ENCODE results near the gene CBX4. TPM values are rescaled to one million over a fixed set of nuclear protein-coding genes. Genes with fewer than 3 reads are reported as not detected.

CBX4 gene
- total RNA-seq, 4 donors from 2014 or later: 6.7 to 11.5 (median 10.0) TPM

GRCh38 chr17:79804856-79805696 is 34.2 kb downstream of the CBX4 start:
- no peak for TF ChIP-seq POLR2A (IDR thresholded peaks at IDR 0.05)
- no peak for TF ChIP-seq EP300 (IDR thresholded peaks at IDR 0.05)
- TF ChIP-seq CTCF (IDR thresholded peaks at IDR 0.05): no peak
- TF ChIP-seq POLR2AphosphoS5 (IDR thresholded peaks at IDR 0.05): no peak
- peaks cover 100% of the 10 kb centered on the region for H3K27me3 ChIP-seq
- no peak for ATAC-seq
- H3K4me3 ChIP-seq: no peak overlapping the region
- 26 to 27% methylated on average over 11 of the region's 22 CpGs for WGBS, 2 donors (ENCODE audit: low coverage in 1 of 2)
- no peak overlapping the region for H3K27ac ChIP-seq
- H3K9me3 ChIP-seq: no peaks in the 10 kb centered on the region
- H3K4me1 ChIP-seq: peaks cover 0 to 55% (median 7%) of the 10 kb centered on the region in 3 donors
- no peaks in the 10 kb centered on the region for H3K36me3 ChIP-seq

DNA sequence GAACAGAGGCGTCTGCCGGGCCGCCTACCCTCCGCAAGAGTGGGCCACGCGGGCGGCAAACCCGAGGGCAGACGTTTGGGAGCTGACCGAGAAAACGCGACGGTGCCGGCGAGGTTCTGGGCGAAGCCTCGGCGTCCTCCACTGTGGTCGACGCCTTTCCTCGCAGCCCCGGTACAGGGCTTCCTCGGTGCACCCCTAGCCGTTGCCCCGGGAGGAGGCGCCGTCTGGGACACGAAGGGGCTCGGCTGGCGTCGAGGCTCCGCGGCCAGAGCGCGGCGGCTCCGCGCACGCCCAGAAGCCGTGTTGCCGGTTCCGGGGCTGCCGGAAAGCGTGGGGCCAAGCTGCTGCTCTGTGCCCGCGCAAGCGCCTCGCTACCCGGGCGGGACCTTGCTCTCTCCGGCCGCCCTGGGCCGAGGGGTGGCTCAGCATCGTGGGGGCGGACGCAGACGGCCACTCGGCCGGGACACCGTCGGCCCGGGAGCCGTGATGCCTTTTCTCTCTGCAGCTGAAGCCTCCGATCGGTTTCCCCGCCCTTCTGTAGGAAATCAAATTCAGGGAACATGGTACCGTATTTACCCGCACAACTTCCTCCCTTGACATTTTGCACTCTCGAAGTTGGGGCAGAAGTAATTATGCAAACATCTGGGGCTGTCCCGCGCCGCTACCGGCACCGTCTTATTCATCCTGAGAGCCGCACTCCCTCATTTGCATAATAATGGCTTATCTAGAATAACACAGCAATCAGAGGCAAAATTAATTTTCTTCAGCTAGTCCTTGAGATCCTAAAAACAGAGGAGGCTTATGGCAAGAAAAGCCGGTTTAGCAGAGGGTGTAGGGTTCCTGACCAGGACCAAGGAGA is 35.0 kb downstream of the CBX4 start:
- Histone ChIP-seq H3K27ac (no peak overlapping the region), H3K9me3 (no peaks in the 10 kb centered on the region), H3K27me3 (peaks cover 100% of the 10 kb centered on the region), H3K36me3 (no peaks in the 10 kb centered on the region), H3K4me3 (no peak overlapping the region), H3K4me1 (peaks cover 0 to 55% (median 8%) of the 10 kb centered on the region in 3 donors)
- 0% methylated on average over 1 of the region's 76 CpGs for WGBS, 2 donors (ENCODE audit: low coverage in 1 of 2)
- ATAC-seq: no peak
- TF ChIP-seq EP300 (IDR thresholded peaks at IDR 0.05) (no peak), POLR2A (IDR thresholded peaks at IDR 0.05) (no peak), POLR2AphosphoS5 (IDR thresholded peaks at IDR 0.05) (no peak), CTCF (IDR thresholded peaks at IDR 0.05) (no peak)

GRCh38 chr17:79803421-79803996 is 35.7 kb downstream of the CBX4 start:
- H3K27me3 ChIP-seq: peaks cover 100% of the 10 kb centered on the region
- H3K36me3 ChIP-seq: no peaks in the 10 kb centered on the region
- TF ChIP-seq CTCF (IDR thresholded peaks at IDR 0.05) (no peak), POLR2AphosphoS5 (IDR thresholded peaks at IDR 0.05) (no peak), POLR2A (IDR thresholded peaks at IDR 0.05) (no peak), EP300 (IDR thresholded peaks at IDR 0.05) (no peak)
- H3K4me3 ChIP-seq: no peak overlapping the region
- no peak overlapping the region for H3K27ac ChIP-seq
- ATAC-seq: no peak
- 15% methylated on average over 7 of the region's 31 CpGs; no CpG with 5 or more reads in 1 of the 2 donors for WGBS, 2 donors (ENCODE audit: low coverage in 1 of 2)
- no peaks in the 10 kb centered on the region for H3K9me3 ChIP-seq
- peaks cover 0 to 58% (median 15%) of the 10 kb centered on the region in 3 donors for H3K4me1 ChIP-seq

DNA sequence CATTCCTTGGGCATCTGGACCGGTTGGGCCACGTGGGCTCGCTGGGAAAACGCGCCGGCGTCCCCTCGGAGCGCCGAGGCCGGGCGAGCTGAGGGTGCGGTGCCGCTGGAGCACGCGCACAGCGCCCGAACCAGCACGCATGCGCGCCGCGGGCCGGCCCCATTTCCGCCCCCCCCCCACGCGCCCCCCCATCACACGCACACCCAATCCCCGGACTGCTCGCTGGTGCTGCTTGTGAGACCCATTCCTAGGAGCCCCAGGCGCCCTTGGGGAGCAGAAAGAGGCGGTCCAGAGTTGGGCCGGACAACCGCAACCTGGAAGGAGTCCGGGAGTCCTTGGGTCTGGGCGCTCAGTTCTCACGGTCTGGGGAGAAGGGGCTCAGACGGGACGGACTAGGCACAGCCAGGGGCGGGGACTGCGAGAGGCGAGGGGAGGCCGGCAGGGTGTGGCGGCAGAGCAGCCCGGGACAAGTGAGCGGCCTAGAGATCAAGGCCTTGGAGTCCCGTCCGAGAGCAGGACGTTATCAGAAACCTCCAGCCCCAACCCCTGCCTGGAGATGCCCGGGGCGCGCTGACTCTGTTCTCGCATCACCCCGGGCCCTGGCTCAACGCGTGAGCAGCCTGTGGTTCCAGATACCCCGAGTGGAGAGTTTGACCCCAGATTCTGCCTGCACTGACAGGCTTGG is 36.4 kb downstream of the CBX4 start:
- H3K27me3 ChIP-seq: peaks cover 100% of the 10 kb centered on the region
- no peaks in the 10 kb centered on the region for H3K36me3 ChIP-seq
- 0% methylated on average over 1 of the region's 57 CpGs; no CpG with 5 or more reads in 1 of the 2 donors for WGBS, 2 donors (ENCODE audit: low coverage in 1 of 2)
- no peak for TF ChIP-seq CTCF (IDR thresholded peaks at IDR 0.05)
- TF ChIP-seq POLR2A (IDR thresholded peaks at IDR 0.05): no peak
- TF ChIP-seq EP300 (IDR thresholded peaks at IDR 0.05): no peak
- TF ChIP-seq POLR2AphosphoS5 (IDR thresholded peaks at IDR 0.05): no peak
- H3K4me3 ChIP-seq: no peak overlapping the region
- H3K9me3 ChIP-seq: no peaks in the 10 kb centered on the region
- peaks cover 0 to 65% (median 22%) of the 10 kb centered on the region in 3 donors for H3K4me1 ChIP-seq
- no peak for ATAC-seq
- no peak overlapping the region for H3K27ac ChIP-seq

Measured in gastroesophageal sphincter (tissue), 4 donors.